ENCODE measurements around the gene CALB2.

GRCh38 chr16:71402674-71403073 lies 44.2 kb downstream of the CALB2 start:
- TF ChIP-seq, protein P1, sequence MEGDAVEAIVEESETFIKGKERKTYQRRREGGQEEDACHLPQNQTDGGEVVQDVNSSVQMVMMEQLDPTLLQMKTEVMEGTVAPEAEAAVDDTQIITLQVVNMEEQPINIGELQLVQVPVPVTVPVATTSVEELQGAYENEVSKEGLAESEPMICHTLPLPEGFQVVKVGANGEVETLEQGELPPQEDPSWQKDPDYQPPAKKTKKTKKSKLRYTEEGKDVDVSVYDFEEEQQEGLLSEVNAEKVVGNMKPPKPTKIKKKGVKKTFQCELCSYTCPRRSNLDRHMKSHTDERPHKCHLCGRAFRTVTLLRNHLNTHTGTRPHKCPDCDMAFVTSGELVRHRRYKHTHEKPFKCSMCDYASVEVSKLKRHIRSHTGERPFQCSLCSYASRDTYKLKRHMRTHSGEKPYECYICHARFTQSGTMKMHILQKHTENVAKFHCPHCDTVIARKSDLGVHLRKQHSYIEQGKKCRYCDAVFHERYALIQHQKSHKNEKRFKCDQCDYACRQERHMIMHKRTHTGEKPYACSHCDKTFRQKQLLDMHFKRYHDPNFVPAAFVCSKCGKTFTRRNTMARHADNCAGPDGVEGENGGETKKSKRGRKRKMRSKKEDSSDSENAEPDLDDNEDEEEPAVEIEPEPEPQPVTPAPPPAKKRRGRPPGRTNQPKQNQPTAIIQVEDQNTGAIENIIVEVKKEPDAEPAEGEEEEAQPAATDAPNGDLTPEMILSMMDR (conservative IDR thresholded peaks at IDR 0.05; ENCODE audit: low read length) = no peak
- no peak for TF ChIP-seq EZH2phosphoT487 (IDR thresholded peaks at IDR 0.05; ENCODE audit: borderline replicate concordance, low read depth, low read length)
